Panc1 (cell line): Measurements from ENCODE around the gene MAP2K5. TPM values are rescaled to one million over a fixed set of nuclear protein-coding genes. Genes with fewer than 3 reads are reported as not detected.

Source experiments
- ATAC-seq: fragments of 200-7000 bp; cut with Tn5 transposase; 2 replicates; pipeline ENCODE4 v1.9.1; 2020; ENCODE audit warnings: mild to moderate bottlenecking, moderate library complexity
- BruUV-seq: library from RNA; stranded (reverse); fragments of 400-500 nt; replicated peaks from 2 replicates; lab custom pipeline; 2021; lab: Mats Ljungman, UMichigan
- CTCF ChIA-PET: fragments of 300-600 bp; sonication (Branson Sonifier 250); formaldehyde crosslinking; loops from one replicate; lab custom pipeline; 2022; ENCODE audit warnings: antibody characterized with exemption; lab: Charles Lee
- POLR2A ChIA-PET: fragments of 300-600 bp; sonication (Branson Sonifier 250); formaldehyde crosslinking; loops from one replicate; lab custom pipeline; 2022; ENCODE audit warnings: antibody characterized with exemption; lab: Charles Lee
- DNase-seq: peaks from one replicate; pipeline ENCODE4 v3.0.0-alpha.2; 2010; ENCODE audit warnings: low read depth, low spot score
- H3K27ac ChIP-seq: 2 replicates; pipeline ENCODE4 v1.5.1; 2011; ENCODE audit warnings: mild to moderate bottlenecking, low read length, inconsistent platforms
- H3K27me3 ChIP-seq: fragments of 200-500 bp; sonication (Bioruptor generic); 2 replicates; pipeline ENCODE4 v1.6.0; 2014; ENCODE audit warnings: low read length, inconsistent platforms; ENCODE audit not compliant: control insufficient read depth, insufficient read depth
- H3K36me3 ChIP-seq: fragments of 200-500 bp; sonication (Bioruptor generic); 2 replicates; pipeline ENCODE4 v1.5.1; 2014; ENCODE audit warnings: inconsistent platforms, mild to moderate bottlenecking, low read length, moderate library complexity; ENCODE audit not compliant: control insufficient read depth, insufficient read depth
- H3K4me1 ChIP-seq: 2 replicates; pipeline ENCODE4 v1.5.1; 2011; ENCODE audit warnings: inconsistent platforms, mild to moderate bottlenecking, low read length, moderate library complexity; ENCODE audit not compliant: control insufficient read depth, insufficient read depth
- H3K4me3 ChIP-seq, 2 experiments: 2 replicates each; pipeline ENCODE4 v1.5.1; 2011 to 2012; ENCODE audit warnings: low read depth in 2 of 2, low read length in 2 of 2, mild to moderate bottlenecking in 2 of 2, inconsistent platforms in 1 of 2, moderate library complexity in 1 of 2
- H3K9me3 ChIP-seq: fragments of 200-500 bp; sonication (Bioruptor generic); 2 replicates; pipeline ENCODE4 v1.5.1; 2014; ENCODE audit warnings: low read depth, mild to moderate bottlenecking, inconsistent platforms, low read length, moderate library complexity; ENCODE audit not compliant: control insufficient read depth, insufficient read depth
- CTCF ChIP-seq: fragments of 450-650 bp; IDR thresholded peaks from 2 replicates; pipeline ENCODE4 v1.5.1; 2017; ENCODE audit warnings: mild to moderate bottlenecking
- POLR2AphosphoS5 ChIP-seq: IDR thresholded peaks from 2 replicates; pipeline ENCODE4 v1.6.1; 2012; ENCODE audit warnings: mild to moderate bottlenecking, low read depth, low read length, moderate library complexity
- REST ChIP-seq, 2 experiments: IDR thresholded peaks; 2 replicates each; pipeline ENCODE4 v1.6.1; 2011 to 2012; ENCODE audit warnings: low read depth in 2 of 2, control low read depth in 1 of 2, low read length in 1 of 2, mild to moderate bottlenecking in 1 of 2, moderate library complexity in 1 of 2; ENCODE audit not compliant: insufficient read depth in 1 of 2
- SIN3A ChIP-seq: IDR thresholded peaks from 2 replicates; pipeline ENCODE4 v1.6.1; 2012; ENCODE audit warnings: low read depth, mild to moderate bottlenecking, low read length, moderate library complexity, borderline replicate concordance; ENCODE audit not compliant: insufficient read depth
- TCF7L2 ChIP-seq: IDR thresholded peaks from 2 replicates; pipeline ENCODE4 v1.6.1; 2011; ENCODE audit warnings: mild to moderate bottlenecking, low read depth, low read length, inconsistent platforms
- in situ Hi-C: cut with HindIII; loops from 2 replicates; pipeline ENCODE4 v1.10.0; 2016; ENCODE audit warnings: low sequenced_read_pairs, low pct_unique_long_range_greater_than_20kb
- intact Hi-C: fragments of 100-400 bp; cut with micrococcal nuclease; formaldehyde crosslinking; loops from one replicate; pipeline ENCODE4 v1.10.0; 2022; ENCODE audit not compliant: unreplicated experiment
- total RNA-seq: library from RNA; stranded (reverse); gene quantifications from one replicate; pipeline ENCODE4 v1.2.1, GENCODE V29; 2021; ENCODE audit not compliant: unreplicated experiment

The MAP2K5 gene
- total RNA-seq, 1 experiment from 2014 or later = 18.3 TPM

- in situ Hi-C loops = no loop called here
- no peaks in the 10 kb centered on the region for H3K9me3 ChIP-seq
- no peak overlapping the region for H3K4me3 ChIP-seq
- DNase-seq = no peak
- CTCF ChIA-PET = no interaction called here
- H3K27me3 ChIP-seq = no peaks in the 10 kb centered on the region
- TF ChIP-seq TCF7L2 (no peak), CTCF (no peak), POLR2AphosphoS5 (no peak), SIN3A (no peak), REST (IDR thresholded peaks at IDR 0.05; ENCODE audit: insufficient read depth in 1 of 2, low read depth in 2 of 2, low read length in 1 of 2) (no peak)
- POLR2A ChIA-PET = no interaction called here
- intact Hi-C loops = no loop called here
- no peaks in the 10 kb centered on the region for H3K36me3 ChIP-seq
- H3K27ac ChIP-seq = no peak overlapping the region
- no TSS peak for BruUV-seq
- ATAC-seq = no peak
- no peaks in the 10 kb centered on the region for H3K4me1 ChIP-seq
Measured at GRCh38 chr15:67753891-67754290, 211.4 kb downstream of the MAP2K5 start.

- Histone ChIP-seq H3K27ac (no peak overlapping the region), H3K4me3 (no peak overlapping the region), H3K27me3 (no peaks in the 10 kb centered on the region), H3K9me3 (no peaks in the 10 kb centered on the region), H3K36me3 (no peaks in the 10 kb centered on the region), H3K4me1 (no peaks in the 10 kb centered on the region)
- CTCF ChIA-PET = no interaction called here
- BruUV-seq = no TSS peak
- DNase-seq (no peak), ATAC-seq (no peak)
- POLR2A ChIA-PET = no interaction called here
- TF ChIP-seq CTCF = no peak
- no peak for TF ChIP-seq SIN3A
- no peak for TF ChIP-seq POLR2AphosphoS5
- TF ChIP-seq TCF7L2 = no peak
- TF ChIP-seq REST (IDR thresholded peaks at IDR 0.05; ENCODE audit: insufficient read depth in 1 of 2, low read depth in 2 of 2, low read length in 1 of 2) = no peak
- intact Hi-C loops = no loop called here
- in situ Hi-C loops = no loop called here
Measured at GRCh38 chr15:67755264-67755663, 212.8 kb downstream of the MAP2K5 start.
